OCI-LY3 (cell line): ENCODE results near the gene PPP4R2.

ENCODE experiments used
- H2AFZ ChIP-seq: fragments of 200-600, 300-600 bp; shearing (Covaris generic); 2 replicates; pipeline ENCODE4 v1.6.0; 2014; ENCODE audit warnings: antibody characterized with exemption, low read depth, low read length
- H3K27ac ChIP-seq: fragments of 200-600, 300-600 bp; sonication (generic); 2 replicates; pipeline ENCODE4 v1.5.1; 2014; ENCODE audit warnings: mild to moderate bottlenecking, low read length, moderate library complexity, mixed read lengths
- H3K27me3 ChIP-seq: fragments of 200-600, 300-600 bp; sonication (generic); 2 replicates; pipeline ENCODE4 v1.6.1; 2014; ENCODE audit warnings: low read depth, low read length, mixed read lengths
- H3K36me3 ChIP-seq: fragments of 200-600, 300-600 bp; sonication (generic); replicated peaks from 2 replicates; pipeline ENCODE3; 2014; ENCODE audit warnings: low read depth, low read length, mixed read lengths
- H3K4me1 ChIP-seq: fragments of 300-600, 200-600 bp; sonication (generic); 2 replicates; pipeline ENCODE4 v1.6.1; 2014; ENCODE audit warnings: low read length, mixed read lengths
- H3K4me2 ChIP-seq: fragments of 200-600, 300-600 bp; sonication (generic); 2 replicates; pipeline ENCODE4 v1.6.1; 2014; ENCODE audit warnings: low read length, mixed read lengths
- H3K4me3 ChIP-seq: fragments of 300-600, 200-600 bp; sonication (generic); 2 replicates; pipeline ENCODE4 v1.5.1; 2014; ENCODE audit warnings: antibody characterized with exemption, mild to moderate bottlenecking, low read length, moderate library complexity
- H3K79me2 ChIP-seq: fragments of 300-600, 200-600 bp; shearing (Covaris generic); 2 replicates; pipeline ENCODE4 v1.6.1; 2014; ENCODE audit warnings: mild to moderate bottlenecking, low read length, mixed read lengths
- H3K9ac ChIP-seq: fragments of 300-600, 200-600 bp; shearing (Covaris generic); 2 replicates; pipeline ENCODE4 v1.6.0; 2014; ENCODE audit warnings: mild to moderate bottlenecking, low read length, moderate library complexity
- H3K9me3 ChIP-seq: fragments of 200-600, 300-600 bp; shearing (Covaris generic); 2 replicates; pipeline ENCODE4 v1.6.1; 2014; ENCODE audit warnings: low read length, mixed read lengths; ENCODE audit not compliant: insufficient read depth
- H4K20me1 ChIP-seq: fragments of 200-600, 300-600 bp; sonication (generic); 2 replicates; pipeline ENCODE4 v1.6.1; 2016; ENCODE audit warnings: low read length, mixed read lengths; ENCODE audit not compliant: insufficient read depth
- CTCF ChIP-seq: fragments of 200-600, 300-600 bp; sonication (generic); IDR thresholded peaks from 2 replicates; pipeline ENCODE4 v1.5.1; 2014; ENCODE audit warnings: antibody characterized with exemption, low read length, low read depth
- EZH2phosphoT487 ChIP-seq: fragments of 200-600 bp; shearing (Covaris generic); IDR thresholded peaks from 2 replicates; pipeline ENCODE4 v1.6.1; 2018; ENCODE audit warnings: antibody characterized with exemption, mixed run types, low read depth

PPP4R2 gene

DNA sequence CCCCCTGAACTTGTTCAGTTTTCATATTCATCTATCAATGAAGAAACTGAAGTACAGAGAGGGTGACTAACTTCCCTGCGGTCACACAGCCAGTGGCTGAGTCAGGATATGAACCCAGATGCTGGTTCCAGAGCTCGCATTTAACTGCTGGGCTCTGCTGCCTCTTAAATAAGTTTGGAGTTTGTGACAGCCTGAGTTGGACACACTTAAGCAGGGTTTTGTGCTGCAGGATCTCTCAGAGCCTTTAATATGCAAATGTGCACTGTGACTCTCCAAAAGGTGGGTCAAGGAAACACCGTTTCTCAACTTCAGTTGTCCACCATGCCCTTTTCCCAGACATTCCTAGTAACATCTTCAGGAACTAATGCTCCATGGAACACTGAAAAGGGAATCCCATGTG lies 110.6 kb downstream of the PPP4R2 start:
- H3K4me3 ChIP-seq, result no peak overlapping the region
- no peak overlapping the region for H3K27ac ChIP-seq
- H3K4me1 ChIP-seq, result no peaks in the 10 kb centered on the region
- no peaks in the 10 kb centered on the region for H3K9me3 ChIP-seq
- H3K79me2 ChIP-seq, result no peaks in the 10 kb centered on the region
- no peak overlapping the region for H3K4me2 ChIP-seq
- H3K36me3 ChIP-seq, result no peaks in the 10 kb centered on the region
- no peaks in the 10 kb centered on the region for H3K27me3 ChIP-seq
- TF ChIP-seq CTCF (no peak), EZH2phosphoT487 (no peak)
- no peaks in the 10 kb centered on the region for H4K20me1 ChIP-seq
- H3K9ac ChIP-seq, result no peak overlapping the region
- no peak overlapping the region for H2AFZ ChIP-seq

- TF ChIP-seq CTCF (no peak), EZH2phosphoT487 (no peak)
- Histone ChIP-seq H3K36me3 (no peaks in the 10 kb centered on the region), H2AFZ (no peak overlapping the region; the same call in 1 of the 2 replicates), H3K9me3 (no peaks in the 10 kb centered on the region), H3K9ac (no peak overlapping the region), H3K4me3 (no peak overlapping the region), H3K27me3 (no peaks in the 10 kb centered on the region), H4K20me1 (no peaks in the 10 kb centered on the region), H3K4me2 (no peak overlapping the region), H3K4me1 (no peaks in the 10 kb centered on the region), H3K27ac (no peak overlapping the region), H3K79me2 (no peaks in the 10 kb centered on the region)
Measured at GRCh38 chr3:73107676-73108187, 111.1 kb downstream of the PPP4R2 start.

DNA sequence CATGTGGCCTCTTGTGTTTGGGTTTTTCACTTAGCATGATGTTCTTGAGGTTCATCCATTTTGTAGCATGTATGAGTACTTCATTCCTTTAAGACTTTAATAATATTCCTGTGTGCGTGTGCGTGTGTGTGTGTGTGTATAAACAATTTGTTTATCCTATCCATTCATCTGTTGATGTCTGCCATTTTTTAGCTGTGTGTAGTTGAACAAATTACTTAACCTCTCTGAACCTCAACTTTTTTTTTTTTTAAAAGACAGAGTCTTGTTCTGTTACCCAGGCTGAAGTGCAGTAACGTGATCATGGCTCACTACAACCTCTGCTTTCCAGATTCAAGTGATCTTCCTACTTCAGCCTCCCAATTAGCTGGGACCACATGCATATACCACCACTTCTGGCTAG lies 112.1 kb downstream of the PPP4R2 start:
- no peaks in the 10 kb centered on the region for H3K79me2 ChIP-seq
- no peaks in the 10 kb centered on the region for H3K36me3 ChIP-seq
- TF ChIP-seq EZH2phosphoT487 (no peak), CTCF (no peak)
- H4K20me1 ChIP-seq, result no peaks in the 10 kb centered on the region
- no peaks in the 10 kb centered on the region for H3K27me3 ChIP-seq
- no peak overlapping the region for H3K4me3 ChIP-seq
- no peaks in the 10 kb centered on the region for H3K9me3 ChIP-seq
- no peak overlapping the region for H2AFZ ChIP-seq
- no peak overlapping the region for H3K9ac ChIP-seq
- no peak overlapping the region for H3K27ac ChIP-seq
- no peak overlapping the region for H3K4me2 ChIP-seq
- H3K4me1 ChIP-seq, result no peaks in the 10 kb centered on the region

- Histone ChIP-seq H3K79me2 (no peaks in the 10 kb centered on the region), H3K4me1 (no peaks in the 10 kb centered on the region), H3K9ac (no peak overlapping the region), H3K36me3 (no peaks in the 10 kb centered on the region), H2AFZ (no peak overlapping the region), H3K27ac (no peak overlapping the region), H4K20me1 (no peaks in the 10 kb centered on the region), H3K27me3 (no peaks in the 10 kb centered on the region), H3K9me3 (no peaks in the 10 kb centered on the region), H3K4me2 (no peak overlapping the region), H3K4me3 (no peak overlapping the region)
- TF ChIP-seq CTCF (no peak), EZH2phosphoT487 (no peak)
Measured at GRCh38 chr3:73110530-73110929, 113.9 kb downstream of the PPP4R2 start.
